NOMO-1 (cell line): Measurements from ENCODE around the gene CCDC188.

ENCODE experiments used
- DNase-seq, 2 experiments: peaks; one replicate each; lab custom pipeline; 2025; ENCODE audit not compliant: unreplicated experiment in 2 of 2; lab: John Stamatoyannopoulos, UW

Gene CCDC188

GRCh38 chr22:20108757-20109230 lies 42.1 kb downstream of the CCDC188 start:
- no peak for DNase-seq

- no peak for DNase-seq
Measured at GRCh38 chr22:20107951-20108756, 42.7 kb downstream of the CCDC188 start.

GRCh38 chr22:20107471-20107901 lies 43.4 kb downstream of the CCDC188 start:
- no peak for DNase-seq

GRCh38 chr22:20106849-20107237 lies 44.0 kb downstream of the CCDC188 start:
- DNase-seq, result no peak

GRCh38 chr22:20106205-20106848 lies 44.5 kb downstream of the CCDC188 start:
- no peak for DNase-seq

GRCh38 chr22:20105456-20106204 lies 45.2 kb downstream of the CCDC188 start:
- no peak for DNase-seq

- no peak for DNase-seq
Measured at GRCh38 chr22:20102203-20102780, 48.6 kb downstream of the CCDC188 start.

- DNase-seq, result no peak
Measured at GRCh38 chr22:20101638-20102037, 49.2 kb downstream of the CCDC188 start.

GRCh38 chr22:20099099-20099711 lies 51.6 kb downstream of the CCDC188 start:
- DNase-seq, result no peak
